GM21367 (cell line): ENCODE data around the gene LCLAT1.
"Not testable (repeated sequence)": the region's sequence is repeated elsewhere in the genome, so short reads cannot be mapped to it uniquely, and the experiment has no call there.

ENCODE experiments used
- ATAC-seq: cut with Tn5 transposase; IDR thresholded peaks from one replicate; pipeline ENCODE4 v1.9.1; 2021; ENCODE audit not compliant: unreplicated experiment

The LCLAT1 gene

GRCh38 chr2:30633039-30633438, 186.0 kb downstream of the LCLAT1 start:
- no peak for ATAC-seq

GRCh38 chr2:30636311-30636710, 189.3 kb downstream of the LCLAT1 start:
- ATAC-seq = no peak

GRCh38 chr2:30639836-30640235, 192.8 kb downstream of the LCLAT1 start:
- ATAC-seq = no peak

- no peak for ATAC-seq
Measured at GRCh38 chr2:30641765-30642345, 194.8 kb downstream of the LCLAT1 start.

GRCh38 chr2:30643013-30643412, 196.0 kb downstream of the LCLAT1 start:
- ATAC-seq = not testable (repeated sequence)

- ATAC-seq = no peak
Measured at GRCh38 chr2:30643674-30644073, 196.6 kb downstream of the LCLAT1 start.

- no peak for ATAC-seq
Measured at GRCh38 chr2:30645081-30645744, 198.2 kb downstream of the LCLAT1 start.

GRCh38 chr2:30645745-30646119, 198.7 kb downstream of the LCLAT1 start:
- no peak for ATAC-seq

- ATAC-seq = no peak
Measured at GRCh38 chr2:30647752-30648457, 200.9 kb downstream of the LCLAT1 start.

- ATAC-seq = no peak
Measured at GRCh38 chr2:30649278-30649677, 202.2 kb downstream of the LCLAT1 start.

GRCh38 chr2:30649828-30650227, 202.8 kb downstream of the LCLAT1 start:
- ATAC-seq = no peak

- no peak for ATAC-seq
Measured at GRCh38 chr2:30652271-30652915, 205.3 kb downstream of the LCLAT1 start.

- ATAC-seq = no peak
Measured at GRCh38 chr2:30653847-30654246, 206.8 kb downstream of the LCLAT1 start.

- no peak for ATAC-seq
Measured at GRCh38 chr2:30654404-30654803, 207.4 kb downstream of the LCLAT1 start.

GRCh38 chr2:30655211-30655610, 208.2 kb downstream of the LCLAT1 start:
- no peak for ATAC-seq

GRCh38 chr2:30655660-30656059, 208.6 kb downstream of the LCLAT1 start:
- no peak for ATAC-seq

- ATAC-seq = no peak
Measured at GRCh38 chr2:30656079-30656478, 209.0 kb downstream of the LCLAT1 start.

GRCh38 chr2:30661173-30662107, 214.4 kb downstream of the LCLAT1 start:
- ATAC-seq = no peak

GRCh38 chr2:30662268-30663131, 215.5 kb downstream of the LCLAT1 start:
- no peak for ATAC-seq

GRCh38 chr2:30663321-30663720, 216.3 kb downstream of the LCLAT1 start:
- no peak for ATAC-seq
